ENCODE data around the gene SLC1A2.

- TF ChIP-seq TAF1 (IDR thresholded peaks at IDR 0.05; ENCODE audit: borderline replicate concordance, low read depth, low read length) (no peak), POLR2A (IDR thresholded peaks at IDR 0.05; ENCODE audit: low read depth, low read length) (no peak), POLR2AphosphoS5 (IDR thresholded peaks at IDR 0.05; ENCODE audit: low read depth, low read length) (no peak)
Observed at GRCh38 chr11:35293699-35294098, 125.7 kb downstream of the SLC1A2 start.
